ENCODE results near the gene RERE.

GRCh38 chr1:8517661-8518489 is 299.6 kb downstream of the RERE start:
- TF ChIP-seq, protein P1, sequence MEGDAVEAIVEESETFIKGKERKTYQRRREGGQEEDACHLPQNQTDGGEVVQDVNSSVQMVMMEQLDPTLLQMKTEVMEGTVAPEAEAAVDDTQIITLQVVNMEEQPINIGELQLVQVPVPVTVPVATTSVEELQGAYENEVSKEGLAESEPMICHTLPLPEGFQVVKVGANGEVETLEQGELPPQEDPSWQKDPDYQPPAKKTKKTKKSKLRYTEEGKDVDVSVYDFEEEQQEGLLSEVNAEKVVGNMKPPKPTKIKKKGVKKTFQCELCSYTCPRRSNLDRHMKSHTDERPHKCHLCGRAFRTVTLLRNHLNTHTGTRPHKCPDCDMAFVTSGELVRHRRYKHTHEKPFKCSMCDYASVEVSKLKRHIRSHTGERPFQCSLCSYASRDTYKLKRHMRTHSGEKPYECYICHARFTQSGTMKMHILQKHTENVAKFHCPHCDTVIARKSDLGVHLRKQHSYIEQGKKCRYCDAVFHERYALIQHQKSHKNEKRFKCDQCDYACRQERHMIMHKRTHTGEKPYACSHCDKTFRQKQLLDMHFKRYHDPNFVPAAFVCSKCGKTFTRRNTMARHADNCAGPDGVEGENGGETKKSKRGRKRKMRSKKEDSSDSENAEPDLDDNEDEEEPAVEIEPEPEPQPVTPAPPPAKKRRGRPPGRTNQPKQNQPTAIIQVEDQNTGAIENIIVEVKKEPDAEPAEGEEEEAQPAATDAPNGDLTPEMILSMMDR (conservative IDR thresholded peaks at IDR 0.05) = no peak
- TF ChIP-seq ZFX (IDR thresholded peaks at IDR 0.05) = no peak

Data from C4-2B (cell line).